ENCODE results near the gene NAA25. TPM values are rescaled to one million over a fixed set of nuclear protein-coding genes. Genes with fewer than 3 reads are reported as not detected.
"Not testable (repeated sequence)": the region's sequence is repeated elsewhere in the genome, so short reads cannot be mapped to it uniquely, and the experiment has no call there.

NAA25 gene
- total and polyA plus RNA-seq, 2 experiments from 2014 or later: 18.7 to 19.1 TPM

DNA sequence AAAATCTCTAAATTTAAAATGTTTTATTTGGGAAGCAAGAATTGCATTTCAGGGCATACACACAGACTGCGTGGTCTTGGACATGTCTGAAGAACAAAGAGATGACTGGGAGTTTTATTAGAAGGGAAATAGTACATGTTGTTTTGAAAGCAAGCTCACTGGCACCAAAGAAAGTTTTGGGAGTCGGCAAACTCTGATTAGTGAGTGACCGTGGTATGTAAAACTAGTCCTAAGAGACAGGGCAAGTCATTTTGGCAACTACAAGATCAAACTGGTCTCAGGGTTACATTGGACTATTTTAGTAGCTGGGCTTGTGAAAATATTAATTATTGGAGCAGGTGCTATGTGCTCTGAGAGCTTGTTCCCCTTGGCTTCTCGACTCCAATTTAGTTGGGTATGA lies 110.6 kb downstream of the NAA25 start:
- no peaks in the 10 kb centered on the region for H3K4me1 ChIP-seq (ENCODE audit: insufficient read depth)
- H3K36me3 ChIP-seq (replicated peaks; ENCODE audit: insufficient read depth, low read depth): no peaks in the 10 kb centered on the region
- H3K4me3 ChIP-seq: no peak overlapping the region
- H3K9me2 ChIP-seq (replicated peaks; ENCODE audit: insufficient read depth): no peaks in the 10 kb centered on the region
- no peaks in the 10 kb centered on the region for H4K20me1 ChIP-seq (ENCODE audit: insufficient read depth, poor library complexity, severe bottlenecking)
- no peak overlapping the region for H3K27ac ChIP-seq
- 77% methylated on average over 4 of the region's 4 CpGs for WGBS (ENCODE audit: low lambda C conversion rate, missing lambda C conversion rate)
- no peak overlapping the region for H3K4me2 ChIP-seq
- no peaks in the 10 kb centered on the region for H3K27me3 ChIP-seq
- H2AFZ ChIP-seq: no peak overlapping the region
- TF ChIP-seq EZH2phosphoT487 (IDR thresholded peaks at IDR 0.05; ENCODE audit: low read depth, severe bottlenecking, unreplicated experiment) (no peak), EZH2 (IDR thresholded peaks at IDR 0.05; ENCODE audit: borderline replicate concordance) (no peak)
- TF ChIP-seq, protein P1, sequence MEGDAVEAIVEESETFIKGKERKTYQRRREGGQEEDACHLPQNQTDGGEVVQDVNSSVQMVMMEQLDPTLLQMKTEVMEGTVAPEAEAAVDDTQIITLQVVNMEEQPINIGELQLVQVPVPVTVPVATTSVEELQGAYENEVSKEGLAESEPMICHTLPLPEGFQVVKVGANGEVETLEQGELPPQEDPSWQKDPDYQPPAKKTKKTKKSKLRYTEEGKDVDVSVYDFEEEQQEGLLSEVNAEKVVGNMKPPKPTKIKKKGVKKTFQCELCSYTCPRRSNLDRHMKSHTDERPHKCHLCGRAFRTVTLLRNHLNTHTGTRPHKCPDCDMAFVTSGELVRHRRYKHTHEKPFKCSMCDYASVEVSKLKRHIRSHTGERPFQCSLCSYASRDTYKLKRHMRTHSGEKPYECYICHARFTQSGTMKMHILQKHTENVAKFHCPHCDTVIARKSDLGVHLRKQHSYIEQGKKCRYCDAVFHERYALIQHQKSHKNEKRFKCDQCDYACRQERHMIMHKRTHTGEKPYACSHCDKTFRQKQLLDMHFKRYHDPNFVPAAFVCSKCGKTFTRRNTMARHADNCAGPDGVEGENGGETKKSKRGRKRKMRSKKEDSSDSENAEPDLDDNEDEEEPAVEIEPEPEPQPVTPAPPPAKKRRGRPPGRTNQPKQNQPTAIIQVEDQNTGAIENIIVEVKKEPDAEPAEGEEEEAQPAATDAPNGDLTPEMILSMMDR (IDR thresholded peaks at IDR 0.05; ENCODE audit: poor library complexity): no peak
- no peaks in the 10 kb centered on the region for H3K79me2 ChIP-seq
- H3K9me3 ChIP-seq (ENCODE audit: low read depth): no peaks in the 10 kb centered on the region
- no peak for DNase-seq (ENCODE audit: low spot score)

DNA sequence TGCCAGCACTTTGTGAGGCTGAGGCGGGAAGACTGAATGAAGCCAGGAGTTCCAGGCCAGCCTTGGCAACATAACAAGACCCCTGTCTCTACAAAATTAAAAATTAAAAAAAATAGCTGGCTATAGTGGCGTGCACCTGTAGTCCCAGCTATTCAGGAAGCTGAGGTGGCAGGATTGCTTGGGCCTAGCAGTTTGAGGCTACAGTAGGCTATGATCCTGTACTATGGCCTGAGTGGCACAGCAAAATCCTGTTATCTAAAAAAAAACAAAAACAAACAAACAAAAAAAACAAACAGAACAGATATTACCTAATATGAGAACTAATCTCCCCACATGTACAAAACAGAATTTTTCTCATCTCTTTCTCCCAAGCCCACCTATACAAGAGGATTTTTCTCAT lies 111.3 kb downstream of the NAA25 start:
- Histone ChIP-seq H3K27me3 (no peaks in the 10 kb centered on the region), H3K9me3 (ENCODE audit: low read depth) (no peaks in the 10 kb centered on the region), H4K20me1 (ENCODE audit: insufficient read depth, poor library complexity, severe bottlenecking) (no peaks in the 10 kb centered on the region), H2AFZ (no peak overlapping the region), H3K4me2 (no peak overlapping the region), H3K36me3 (replicated peaks; ENCODE audit: insufficient read depth, low read depth) (no peaks in the 10 kb centered on the region), H3K4me1 (ENCODE audit: insufficient read depth) (no peaks in the 10 kb centered on the region), H3K9me2 (replicated peaks; ENCODE audit: insufficient read depth) (no peaks in the 10 kb centered on the region), H3K27ac (no peak overlapping the region), H3K79me2 (no peaks in the 10 kb centered on the region), H3K4me3 (no peak overlapping the region)
- DNase-seq (ENCODE audit: low spot score): no peak
- TF ChIP-seq, protein P1 (IDR thresholded peaks at IDR 0.05; ENCODE audit: poor library complexity): no peak
- TF ChIP-seq EZH2 (IDR thresholded peaks at IDR 0.05; ENCODE audit: borderline replicate concordance) (no peak), EZH2phosphoT487 (IDR thresholded peaks at IDR 0.05; ENCODE audit: low read depth, severe bottlenecking, unreplicated experiment) (no peak)
- 100% methylated on average over 2 of the region's 2 CpGs for WGBS (ENCODE audit: low lambda C conversion rate, missing lambda C conversion rate)

DNA sequence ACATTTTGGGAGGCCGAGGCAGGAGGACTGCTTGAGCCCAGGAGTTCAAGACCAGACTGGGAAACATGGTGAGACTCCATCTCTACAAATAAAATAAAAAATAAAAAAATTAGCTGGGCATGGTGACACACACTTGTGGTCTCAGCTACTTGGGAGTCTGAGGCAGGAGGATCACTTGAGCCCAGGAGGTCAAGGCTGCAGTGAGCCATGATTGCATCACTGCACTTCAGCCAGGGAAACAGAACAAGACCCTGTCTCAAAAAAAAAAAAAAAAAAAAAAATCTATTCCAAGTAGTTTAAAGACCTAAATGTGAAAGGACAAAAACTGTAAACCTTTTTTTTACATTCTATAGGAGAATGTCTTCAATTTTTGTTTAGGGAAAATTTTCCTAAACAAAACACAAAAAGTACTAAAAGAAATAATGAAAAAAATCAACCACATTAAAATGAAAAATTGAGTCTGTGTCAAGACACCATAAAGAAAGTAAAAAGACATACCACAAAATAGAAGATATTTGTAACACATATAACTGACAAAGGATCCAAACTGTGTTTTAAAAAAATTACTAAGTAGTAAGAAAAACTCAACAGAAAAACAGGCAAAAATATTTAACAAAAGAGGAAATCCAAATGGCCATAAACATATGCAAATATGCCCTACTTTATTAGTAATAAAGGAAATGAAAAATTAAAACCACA lies 112.7 kb downstream of the NAA25 start:
- no peak overlapping the region for H3K27ac ChIP-seq
- no peaks in the 10 kb centered on the region for H3K9me2 ChIP-seq (replicated peaks; ENCODE audit: insufficient read depth)
- no peaks in the 10 kb centered on the region for H3K4me1 ChIP-seq (ENCODE audit: insufficient read depth)
- no peak for TF ChIP-seq EZH2 (IDR thresholded peaks at IDR 0.05; ENCODE audit: borderline replicate concordance)
- no peak for TF ChIP-seq EZH2phosphoT487 (IDR thresholded peaks at IDR 0.05; ENCODE audit: low read depth, severe bottlenecking, unreplicated experiment)
- TF ChIP-seq, protein P1 (IDR thresholded peaks at IDR 0.05; ENCODE audit: poor library complexity): no peak
- no peak overlapping the region for H2AFZ ChIP-seq
- WGBS (ENCODE audit: low lambda C conversion rate, missing lambda C conversion rate): 100% methylated on average over 1 of the region's 1 CpG
- no peaks in the 10 kb centered on the region for H3K79me2 ChIP-seq
- no peaks in the 10 kb centered on the region for H3K9me3 ChIP-seq (ENCODE audit: low read depth)
- no peaks in the 10 kb centered on the region for H4K20me1 ChIP-seq (ENCODE audit: insufficient read depth, poor library complexity, severe bottlenecking)
- no peak overlapping the region for H3K4me3 ChIP-seq
- no peak overlapping the region for H3K4me2 ChIP-seq
- no peaks in the 10 kb centered on the region for H3K27me3 ChIP-seq
- no peaks in the 10 kb centered on the region for H3K36me3 ChIP-seq (replicated peaks; ENCODE audit: insufficient read depth, low read depth)
- no peak for DNase-seq (ENCODE audit: low spot score)

DNA sequence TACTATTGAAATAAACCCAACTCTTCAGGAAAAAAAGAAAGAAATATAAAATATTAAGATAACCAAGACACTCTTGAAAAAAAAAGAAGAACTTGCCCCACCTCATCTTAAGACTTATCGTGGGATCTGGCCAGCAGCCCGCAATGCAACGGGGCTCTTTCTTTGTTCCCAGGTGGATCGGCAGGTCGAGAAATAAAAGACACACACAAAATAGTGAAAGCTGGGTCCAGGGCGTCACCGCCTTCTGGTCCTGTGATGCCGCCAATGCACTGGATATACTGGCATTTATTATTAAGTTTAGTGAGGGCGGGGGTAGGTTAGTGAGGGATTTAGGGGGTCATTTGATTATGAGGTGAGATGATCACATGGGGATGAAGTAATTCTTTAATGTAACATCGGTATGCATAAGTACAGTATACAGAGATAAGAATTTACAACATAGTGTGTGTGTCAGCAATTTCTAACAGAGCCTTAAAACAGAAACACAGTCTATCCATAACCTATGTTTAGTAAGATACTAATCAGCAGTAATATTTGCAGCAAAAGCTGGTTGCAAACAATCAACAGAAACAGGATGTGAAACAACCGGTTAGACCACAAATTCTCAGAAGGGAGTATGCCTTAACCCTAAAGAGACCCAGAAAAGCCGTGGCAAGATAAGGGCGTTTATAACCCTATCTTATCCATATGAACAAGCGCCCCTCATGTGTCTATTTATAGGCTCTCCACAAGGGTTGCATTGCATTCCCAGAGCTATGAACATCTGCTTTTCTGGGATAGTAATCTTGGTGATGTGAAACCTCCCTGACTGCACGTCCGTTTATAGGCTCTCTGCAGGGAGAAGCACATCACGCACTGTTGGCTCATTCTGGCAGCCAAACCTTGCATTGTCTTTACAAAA lies 114.1 kb downstream of the NAA25 start:
- WGBS (ENCODE audit: low lambda C conversion rate, missing lambda C conversion rate): 66% methylated on average over 17 of the region's 17 CpGs
- not testable (repeated sequence) for H2AFZ ChIP-seq; H3K9me2 ChIP-seq (replicated peaks; ENCODE audit: insufficient read depth); H3K4me3 ChIP-seq; H3K27me3 ChIP-seq; H4K20me1 ChIP-seq (ENCODE audit: insufficient read depth, poor library complexity, severe bottlenecking); H3K9me3 ChIP-seq (ENCODE audit: low read depth); DNase-seq (ENCODE audit: low spot score); H3K4me1 ChIP-seq (ENCODE audit: insufficient read depth); H3K27ac ChIP-seq; H3K79me2 ChIP-seq; H3K36me3 ChIP-seq (replicated peaks; ENCODE audit: insufficient read depth, low read depth)
- H3K4me2 ChIP-seq: peak overlapping the region; percentile 34
